Tibial nerve (tissue), 4 donors: ENCODE data around the gene HSPG2. TPM values are rescaled to one million over a fixed set of nuclear protein-coding genes. Genes with fewer than 3 reads are reported as not detected.
"Not testable (repeated sequence)": the region's sequence is repeated elsewhere in the genome, so short reads cannot be mapped to it uniquely, and the experiment has no call there.

ENCODE experiments used
- DNase-seq, 2 donors: peaks; one replicate each; pipeline ENCODE4 v3.0.0-alpha.2; 2019; ENCODE audit warnings: low spot score in 2 of 2
- H3K27ac ChIP-seq, 4 donors: fragments of 200-600 bp; sonication (generic) in 3 of 4; one replicate each; pipeline ENCODE4 v1.5.1; 2017 to 2019; ENCODE audit warnings: mild to moderate bottlenecking in 1 of 4
- H3K27me3 ChIP-seq, 2 donors: fragments of 200-600 bp; sonication (generic) in 1 of 2; one replicate each; pipeline versions ENCODE4 v1.5.1 to v1.6.0; 2017 to 2019
- H3K36me3 ChIP-seq, 3 donors: fragments of 200-600 bp; sonication (generic); one replicate each; pipeline ENCODE4 v1.5.1; 2018 to 2019
- H3K4me1 ChIP-seq, 4 donors: fragments of 200-600 bp; sonication (generic) in 3 of 4; one replicate each; pipeline ENCODE4 v1.5.1; 2017 to 2019
- H3K4me3 ChIP-seq, 4 donors: fragments of 200-600 bp; sonication (generic) in 3 of 4; one replicate each; pipeline ENCODE4 v1.5.1; 2017 to 2019; ENCODE audit warnings: mild to moderate bottlenecking in 1 of 4, moderate library complexity in 1 of 4
- H3K9me3 ChIP-seq, 4 donors: fragments of 200-600 bp; sonication (generic) in 3 of 4; one replicate each; pipeline ENCODE4 v1.5.1; 2017 to 2019
- EP300 ChIP-seq, 2 donors: sonication (generic); formaldehyde crosslinking; IDR thresholded peaks; one replicate each; pipeline ENCODE4 v1.6.1; 2017; ENCODE audit warnings: antibody characterized with exemption in 2 of 2, mild to moderate bottlenecking in 1 of 2
- POLR2A ChIP-seq, 2 donors: fragments of 450-650 bp; IDR thresholded peaks; one replicate each; pipeline ENCODE4 v1.6.1; 2017; ENCODE audit warnings: antibody characterized with exemption in 2 of 2, mild to moderate bottlenecking in 2 of 2, moderate library complexity in 2 of 2
- WGBS, 2 donors: methylation state at CpG; one replicate each; pipeline ENCODE4 v1.1.5; 2018; 5-methylcytosine and 5-hydroxymethylcytosine counted together
- total RNA-seq, 4 donors: library from RNA; depleted of rRNA; stranded (reverse); fragments of >200 nt; gene quantifications; one replicate each; pipeline ENCODE4 v1.1.0, GENCODE V29; 2016
- TF ChIP-seq, protein P1 (sequence below), 5 experiments: fragments of 200-600 bp in 3 of 5; fragments of 450-650 bp in 2 of 5; sonication (generic) in 3 of 5; IDR thresholded peaks; one replicate each; pipeline ENCODE4 v1.5.1; 2016 to 2019; ENCODE audit warnings: antibody characterized with exemption in 5 of 5, mild to moderate bottlenecking in 3 of 5, moderate library complexity in 2 of 5

HSPG2 gene
- total RNA-seq, 4 donors from 2014 or later: 292 to 486 (median 404) TPM

DNA sequence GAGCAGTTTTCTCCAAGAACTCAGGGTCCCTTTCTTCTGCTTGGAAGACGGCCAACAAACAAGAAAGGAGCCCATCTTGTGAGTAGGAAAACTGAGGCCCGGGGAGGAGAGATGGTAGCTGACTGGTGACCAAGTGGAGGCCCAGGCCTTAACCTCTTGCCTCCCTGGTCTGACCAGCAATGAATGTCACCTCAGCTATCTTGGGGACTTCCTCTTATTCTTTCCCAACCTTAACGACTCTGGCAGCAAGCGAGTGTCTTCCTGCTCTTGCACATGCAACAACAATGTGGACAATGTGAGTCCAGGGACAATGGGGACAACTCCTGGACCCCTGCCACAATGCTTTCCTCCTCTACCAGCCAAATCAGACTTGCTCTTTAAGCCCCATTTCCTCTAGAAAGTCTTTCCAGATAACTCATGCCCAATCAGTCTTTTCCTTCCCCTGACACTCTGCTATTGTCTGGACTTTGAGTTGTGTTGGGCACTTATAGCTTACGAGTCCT lies 12.6 kb downstream of the HSPG2 start:
- Histone ChIP-seq H3K36me3 (no peaks in the 10 kb centered on the region), H3K4me1 (peaks cover 0 to 100% (median 77%) of the 10 kb centered on the region in 4 donors), H3K27ac (peak overlapping the region; percentile 67 to 95 (median 91)), H3K9me3 (no peaks in the 10 kb centered on the region), H3K4me3 (no peak overlapping the region), H3K27me3 (no peaks in the 10 kb centered on the region)
- DNase-seq: no peak
- 35 to 37% methylated on average over 5 of the region's 5 CpGs for WGBS, 2 donors
- TF ChIP-seq POLR2A (IDR thresholded peaks at IDR 0.05) (no peak), EP300 (IDR thresholded peaks at IDR 0.05) (peak in 1 of 2 donors; percentile 64)

GRCh38 chr1:21922090-21923013 lies 14.8 kb downstream of the HSPG2 start:
- peaks cover 0 to 100% (median 66%) of the 10 kb centered on the region in 4 donors for H3K4me1 ChIP-seq
- 53 to 58% methylated on average over 15 of the region's 15 CpGs for WGBS, 2 donors
- no peak for TF ChIP-seq EP300 (IDR thresholded peaks at IDR 0.05)
- no peak for TF ChIP-seq POLR2A (IDR thresholded peaks at IDR 0.05)
- TF ChIP-seq, protein P1, sequence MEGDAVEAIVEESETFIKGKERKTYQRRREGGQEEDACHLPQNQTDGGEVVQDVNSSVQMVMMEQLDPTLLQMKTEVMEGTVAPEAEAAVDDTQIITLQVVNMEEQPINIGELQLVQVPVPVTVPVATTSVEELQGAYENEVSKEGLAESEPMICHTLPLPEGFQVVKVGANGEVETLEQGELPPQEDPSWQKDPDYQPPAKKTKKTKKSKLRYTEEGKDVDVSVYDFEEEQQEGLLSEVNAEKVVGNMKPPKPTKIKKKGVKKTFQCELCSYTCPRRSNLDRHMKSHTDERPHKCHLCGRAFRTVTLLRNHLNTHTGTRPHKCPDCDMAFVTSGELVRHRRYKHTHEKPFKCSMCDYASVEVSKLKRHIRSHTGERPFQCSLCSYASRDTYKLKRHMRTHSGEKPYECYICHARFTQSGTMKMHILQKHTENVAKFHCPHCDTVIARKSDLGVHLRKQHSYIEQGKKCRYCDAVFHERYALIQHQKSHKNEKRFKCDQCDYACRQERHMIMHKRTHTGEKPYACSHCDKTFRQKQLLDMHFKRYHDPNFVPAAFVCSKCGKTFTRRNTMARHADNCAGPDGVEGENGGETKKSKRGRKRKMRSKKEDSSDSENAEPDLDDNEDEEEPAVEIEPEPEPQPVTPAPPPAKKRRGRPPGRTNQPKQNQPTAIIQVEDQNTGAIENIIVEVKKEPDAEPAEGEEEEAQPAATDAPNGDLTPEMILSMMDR (IDR thresholded peaks at IDR 0.05): no peak

DNA sequence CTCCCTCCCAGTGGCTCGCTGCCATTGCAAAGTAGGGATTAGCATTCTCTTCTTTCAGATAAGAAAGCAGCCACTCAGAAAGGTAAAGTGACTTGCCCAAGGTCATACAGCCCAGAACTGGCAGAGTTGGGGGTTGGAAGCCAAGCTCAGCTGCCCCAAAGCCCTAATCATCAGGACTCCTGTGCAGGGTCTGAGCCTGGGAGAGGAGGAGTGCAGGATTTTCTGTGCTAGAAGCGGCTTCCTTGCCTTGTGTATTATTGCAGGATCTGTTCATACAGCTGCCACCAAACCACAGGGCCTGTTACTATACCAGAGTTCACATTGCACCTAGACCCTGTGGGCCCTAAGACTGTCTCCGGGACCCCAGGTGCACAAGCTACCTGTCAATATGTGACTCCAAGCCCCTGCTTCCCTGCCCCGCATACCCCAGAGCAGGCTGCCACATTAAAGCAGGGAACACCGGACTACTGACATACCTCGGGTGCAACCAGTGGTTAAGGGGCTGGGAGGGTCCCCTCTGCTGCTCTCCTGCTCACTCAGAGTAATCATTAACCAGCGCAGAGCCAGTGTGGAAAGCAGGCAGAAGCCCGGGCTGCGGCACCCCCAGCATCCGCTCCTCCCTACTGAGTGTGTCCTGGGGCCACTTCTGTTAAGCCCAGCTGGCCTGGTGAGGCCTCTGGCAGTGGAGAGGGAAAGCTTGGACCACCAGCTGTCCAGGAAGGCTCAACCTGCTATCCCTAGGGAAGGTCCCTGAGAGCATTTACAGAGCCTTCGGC lies 15.8 kb downstream of the HSPG2 start:
- no peaks in the 10 kb centered on the region for H3K9me3 ChIP-seq
- 52 to 58% methylated on average over 6 to 11 of the region's 11 CpGs for WGBS, 2 donors
- TF ChIP-seq, protein P1 (IDR thresholded peaks at IDR 0.05): no peak
- no peak for TF ChIP-seq EP300 (IDR thresholded peaks at IDR 0.05)
- no peak for TF ChIP-seq POLR2A (IDR thresholded peaks at IDR 0.05)
- H3K36me3 ChIP-seq: peaks cover 0 to 8% (median 0%) of the 10 kb centered on the region in 3 donors
- H3K27ac ChIP-seq: peak overlapping the region; percentile 55 to 95 (median 91)
- no peak overlapping the region for H3K4me3 ChIP-seq
- no peak for DNase-seq
- no peaks in the 10 kb centered on the region for H3K27me3 ChIP-seq
- peaks cover 0 to 100% (median 60%) of the 10 kb centered on the region in 4 donors for H3K4me1 ChIP-seq

More at GRCh38 chr1:21922090-21923013, 14.8 kb downstream of the HSPG2 start:
- no peak for DNase-seq
- H3K4me3 ChIP-seq: no peak overlapping the region
- no peaks in the 10 kb centered on the region for H3K27me3 ChIP-seq
- peak overlapping the region; percentile 53 to 95 (median 91) for H3K27ac ChIP-seq
- peaks cover 0 to 8% (median 0%) of the 10 kb centered on the region in 3 donors for H3K36me3 ChIP-seq
- no peaks in the 10 kb centered on the region for H3K9me3 ChIP-seq

GRCh38 chr1:21919520-21919919 lies 17.6 kb downstream of the HSPG2 start:
- 54 to 59% methylated on average over 7 of the region's 7 CpGs for WGBS, 2 donors
- TF ChIP-seq, protein P1 (IDR thresholded peaks at IDR 0.05): no peak
- no peak for TF ChIP-seq POLR2A (IDR thresholded peaks at IDR 0.05)
- TF ChIP-seq EP300 (IDR thresholded peaks at IDR 0.05): no peak
- Histone ChIP-seq H3K9me3 (no peaks in the 10 kb centered on the region), H3K36me3 (peaks cover 0 to 8% (median 0%) of the 10 kb centered on the region in 3 donors), H3K27ac (peak overlapping the region; percentile 24 to 95 (median 74)), H3K27me3 (no peaks in the 10 kb centered on the region), H3K4me3 (no peak overlapping the region), H3K4me1 (peaks cover 0 to 100% (median 58%) of the 10 kb centered on the region in 4 donors)
- no peak for DNase-seq

- H3K9me3 ChIP-seq, DNase-seq, H3K36me3 ChIP-seq, H3K4me3 ChIP-seq, H3K27me3 ChIP-seq: not testable (repeated sequence)
- peaks cover 0 to 100% (median 63%) of the 10 kb centered on the region in 4 donors for H3K4me1 ChIP-seq
- WGBS, 2 donors: 65 to 82% methylated on average over 6 of the region's 6 CpGs
- peak overlapping the region in 3 of 4 donors; percentile 15 to 97 (median 95) for H3K27ac ChIP-seq
Measured at GRCh38 chr1:21917239-21917631, 19.9 kb downstream of the HSPG2 start.
